H1 (cell line): Measurements from ENCODE around the gene RASSF5.

Experiments
- CEBPB ChIP-seq: IDR thresholded peaks from 2 replicates; pipeline ENCODE4 v1.6.1; 2012; ENCODE audit warnings: low read depth, low read length
- POLR2A ChIP-seq, 2 experiments: IDR thresholded peaks; 1 replicate in 1 of 2; 2 replicates in 1 of 2; pipeline ENCODE4 v1.6.1; 2011; ENCODE audit warnings: low read depth in 2 of 2, low read length in 2 of 2, mild to moderate bottlenecking in 2 of 2; ENCODE audit errors: control extremely low read depth in 1 of 2
- POLR2AphosphoS5 ChIP-seq: IDR thresholded peaks from 2 replicates; pipeline ENCODE4 v1.6.1; 2011; ENCODE audit warnings: low read depth, low read length
- RAD21 ChIP-seq, 2 experiments: IDR thresholded peaks in 1 of 2; conservative IDR thresholded peaks in 1 of 2; 2 replicates each; pipeline ENCODE4 v1.6.1; 2011; ENCODE audit warnings: low read depth in 2 of 2, low read length in 2 of 2, improper control_type of control experiment in 1 of 2, inconsistent platforms in 1 of 2, mild to moderate bottlenecking in 1 of 2, moderate library complexity in 1 of 2
- RXRA ChIP-seq: IDR thresholded peaks from 2 replicates; pipeline ENCODE4 v1.6.1; 2011; ENCODE audit warnings: low read depth, mild to moderate bottlenecking, low read length, moderate library complexity; ENCODE audit not compliant: insufficient read depth
- SIN3A ChIP-seq, 2 experiments: IDR thresholded peaks in 1 of 2; conservative IDR thresholded peaks in 1 of 2; 2 replicates each; pipeline ENCODE4 v1.6.1; 2011 to 2012; ENCODE audit warnings: low read length in 2 of 2, improper control_type of control experiment in 1 of 2, low read depth in 1 of 2, mild to moderate bottlenecking in 1 of 2
- TF ChIP-seq, protein P1 (sequence below): IDR thresholded peaks from 2 replicates; pipeline ENCODE4 v1.6.1; 2012; ENCODE audit warnings: inconsistent platforms
- TF ChIP-seq, protein P2 (sequence below), 3 experiments: IDR thresholded peaks; 1 replicate in 2 of 3; 2 replicates in 1 of 3; pipeline versions ENCODE4 v1.5.1 to v1.6.1; 2011; ENCODE audit warnings: low read length in 3 of 3, mild to moderate bottlenecking in 3 of 3, inconsistent platforms in 2 of 3, low read depth in 1 of 3, moderate library complexity in 1 of 3; ENCODE audit not compliant: insufficient read depth in 1 of 3; ENCODE audit errors: control extremely low read depth in 1 of 3

DNA sequence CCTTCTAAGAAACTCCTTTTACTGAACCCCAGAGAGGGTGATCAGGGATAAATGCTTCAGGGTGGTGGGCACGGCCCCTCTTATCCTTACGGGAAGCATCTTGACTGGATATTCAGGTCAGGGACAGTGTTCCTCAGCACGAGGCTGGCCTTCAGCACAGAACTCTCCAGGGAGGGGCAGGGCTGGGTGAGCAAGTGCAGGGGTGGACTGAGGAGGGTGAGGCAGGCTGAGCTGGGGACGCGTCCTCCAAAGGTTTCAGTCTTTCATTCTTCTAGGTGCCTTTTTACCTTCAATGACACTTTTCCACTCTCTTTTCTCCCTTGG lies 52.3 kb downstream of the RASSF5 start:
- TF ChIP-seq, protein P1, sequence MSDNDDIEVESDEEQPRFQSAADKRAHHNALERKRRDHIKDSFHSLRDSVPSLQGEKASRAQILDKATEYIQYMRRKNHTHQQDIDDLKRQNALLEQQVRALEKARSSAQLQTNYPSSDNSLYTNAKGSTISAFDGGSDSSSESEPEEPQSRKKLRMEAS: no peak
- TF ChIP-seq CEBPB: no peak
- no peak for TF ChIP-seq SIN3A (conservative IDR thresholded peaks at IDR 0.05 in 1 of 2, IDR thresholded peaks at IDR 0.05 in 1 of 2; ENCODE audit: low read depth in 1 of 2, low read length in 2 of 2)
- TF ChIP-seq, protein P2, sequence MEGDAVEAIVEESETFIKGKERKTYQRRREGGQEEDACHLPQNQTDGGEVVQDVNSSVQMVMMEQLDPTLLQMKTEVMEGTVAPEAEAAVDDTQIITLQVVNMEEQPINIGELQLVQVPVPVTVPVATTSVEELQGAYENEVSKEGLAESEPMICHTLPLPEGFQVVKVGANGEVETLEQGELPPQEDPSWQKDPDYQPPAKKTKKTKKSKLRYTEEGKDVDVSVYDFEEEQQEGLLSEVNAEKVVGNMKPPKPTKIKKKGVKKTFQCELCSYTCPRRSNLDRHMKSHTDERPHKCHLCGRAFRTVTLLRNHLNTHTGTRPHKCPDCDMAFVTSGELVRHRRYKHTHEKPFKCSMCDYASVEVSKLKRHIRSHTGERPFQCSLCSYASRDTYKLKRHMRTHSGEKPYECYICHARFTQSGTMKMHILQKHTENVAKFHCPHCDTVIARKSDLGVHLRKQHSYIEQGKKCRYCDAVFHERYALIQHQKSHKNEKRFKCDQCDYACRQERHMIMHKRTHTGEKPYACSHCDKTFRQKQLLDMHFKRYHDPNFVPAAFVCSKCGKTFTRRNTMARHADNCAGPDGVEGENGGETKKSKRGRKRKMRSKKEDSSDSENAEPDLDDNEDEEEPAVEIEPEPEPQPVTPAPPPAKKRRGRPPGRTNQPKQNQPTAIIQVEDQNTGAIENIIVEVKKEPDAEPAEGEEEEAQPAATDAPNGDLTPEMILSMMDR (IDR thresholded peaks at IDR 0.05; ENCODE audit: control extremely low read depth in 1 of 3, insufficient read depth in 1 of 3, low read depth in 1 of 3, low read length in 3 of 3): no peak
- TF ChIP-seq RAD21 (IDR thresholded peaks at IDR 0.05 in 1 of 2, conservative IDR thresholded peaks at IDR 0.05 in 1 of 2; ENCODE audit: low read depth in 2 of 2, low read length in 2 of 2): no peak
- TF ChIP-seq POLR2AphosphoS5: no peak
- TF ChIP-seq RXRA: no peak
- TF ChIP-seq POLR2A (IDR thresholded peaks at IDR 0.05; ENCODE audit: control extremely low read depth in 1 of 2, low read depth in 2 of 2, low read length in 2 of 2): no peak
